ENCODE results near the gene PRDX3.

DNA sequence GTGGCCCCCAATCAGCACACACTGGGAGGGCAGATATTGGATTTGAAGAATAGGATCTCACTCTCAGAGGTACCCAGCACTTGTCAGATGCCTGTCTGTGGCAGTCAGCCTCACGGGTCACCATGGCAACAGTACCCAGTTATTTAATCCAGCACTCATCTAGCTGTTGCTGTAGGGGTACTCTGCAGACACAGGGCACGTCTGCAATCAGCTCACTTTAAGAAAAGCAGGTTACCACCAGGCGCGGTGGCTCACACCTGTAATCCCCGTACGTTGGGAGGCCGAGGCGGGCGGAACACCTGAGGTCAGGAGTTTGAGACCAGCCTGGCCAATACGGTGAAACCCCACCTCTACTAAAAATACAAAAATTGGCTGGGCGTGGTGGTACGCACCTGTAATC, 25.0 kb downstream of the PRDX3 start:
- TF ChIP-seq, protein P1, sequence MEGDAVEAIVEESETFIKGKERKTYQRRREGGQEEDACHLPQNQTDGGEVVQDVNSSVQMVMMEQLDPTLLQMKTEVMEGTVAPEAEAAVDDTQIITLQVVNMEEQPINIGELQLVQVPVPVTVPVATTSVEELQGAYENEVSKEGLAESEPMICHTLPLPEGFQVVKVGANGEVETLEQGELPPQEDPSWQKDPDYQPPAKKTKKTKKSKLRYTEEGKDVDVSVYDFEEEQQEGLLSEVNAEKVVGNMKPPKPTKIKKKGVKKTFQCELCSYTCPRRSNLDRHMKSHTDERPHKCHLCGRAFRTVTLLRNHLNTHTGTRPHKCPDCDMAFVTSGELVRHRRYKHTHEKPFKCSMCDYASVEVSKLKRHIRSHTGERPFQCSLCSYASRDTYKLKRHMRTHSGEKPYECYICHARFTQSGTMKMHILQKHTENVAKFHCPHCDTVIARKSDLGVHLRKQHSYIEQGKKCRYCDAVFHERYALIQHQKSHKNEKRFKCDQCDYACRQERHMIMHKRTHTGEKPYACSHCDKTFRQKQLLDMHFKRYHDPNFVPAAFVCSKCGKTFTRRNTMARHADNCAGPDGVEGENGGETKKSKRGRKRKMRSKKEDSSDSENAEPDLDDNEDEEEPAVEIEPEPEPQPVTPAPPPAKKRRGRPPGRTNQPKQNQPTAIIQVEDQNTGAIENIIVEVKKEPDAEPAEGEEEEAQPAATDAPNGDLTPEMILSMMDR (IDR thresholded peaks at IDR 0.05) = no peak
- TF ChIP-seq, protein P2, sequence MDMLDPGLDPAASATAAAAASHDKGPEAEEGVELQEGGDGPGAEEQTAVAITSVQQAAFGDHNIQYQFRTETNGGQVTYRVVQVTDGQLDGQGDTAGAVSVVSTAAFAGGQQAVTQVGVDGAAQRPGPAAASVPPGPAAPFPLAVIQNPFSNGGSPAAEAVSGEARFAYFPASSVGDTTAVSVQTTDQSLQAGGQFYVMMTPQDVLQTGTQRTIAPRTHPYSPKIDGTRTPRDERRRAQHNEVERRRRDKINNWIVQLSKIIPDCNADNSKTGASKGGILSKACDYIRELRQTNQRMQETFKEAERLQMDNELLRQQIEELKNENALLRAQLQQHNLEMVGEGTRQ (IDR thresholded peaks at IDR 0.05; ENCODE audit: borderline replicate concordance, low read depth, low read length) = no peak
- TF ChIP-seq, protein P3, sequence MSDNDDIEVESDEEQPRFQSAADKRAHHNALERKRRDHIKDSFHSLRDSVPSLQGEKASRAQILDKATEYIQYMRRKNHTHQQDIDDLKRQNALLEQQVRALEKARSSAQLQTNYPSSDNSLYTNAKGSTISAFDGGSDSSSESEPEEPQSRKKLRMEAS (IDR thresholded peaks at IDR 0.05; ENCODE audit: low read depth) = no peak
- TF ChIP-seq ELF1 (IDR thresholded peaks at IDR 0.05) = no peak
- TF ChIP-seq TEAD4 (IDR thresholded peaks at IDR 0.05; ENCODE audit: borderline replicate concordance, insufficient read depth) = no peak
- TF ChIP-seq, protein P4, sequence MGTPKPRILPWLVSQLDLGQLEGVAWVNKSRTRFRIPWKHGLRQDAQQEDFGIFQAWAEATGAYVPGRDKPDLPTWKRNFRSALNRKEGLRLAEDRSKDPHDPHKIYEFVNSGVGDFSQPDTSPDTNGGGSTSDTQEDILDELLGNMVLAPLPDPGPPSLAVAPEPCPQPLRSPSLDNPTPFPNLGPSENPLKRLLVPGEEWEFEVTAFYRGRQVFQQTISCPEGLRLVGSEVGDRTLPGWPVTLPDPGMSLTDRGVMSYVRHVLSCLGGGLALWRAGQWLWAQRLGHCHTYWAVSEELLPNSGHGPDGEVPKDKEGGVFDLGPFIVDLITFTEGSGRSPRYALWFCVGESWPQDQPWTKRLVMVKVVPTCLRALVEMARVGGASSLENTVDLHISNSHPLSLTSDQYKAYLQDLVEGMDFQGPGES (IDR thresholded peaks at IDR 0.05; ENCODE audit: low read depth, low read length) = no peak
- no peak for TF ChIP-seq NFIC (IDR thresholded peaks at IDR 0.05; ENCODE audit: borderline replicate concordance)
- no peak for TF ChIP-seq CHD2 (IDR thresholded peaks at IDR 0.05; ENCODE audit: low read length, partially characterized antibody)
- no peak for TF ChIP-seq FOXM1 (IDR thresholded peaks at IDR 0.05; ENCODE audit: low read depth)
- TF ChIP-seq POLR2AphosphoS5 (IDR thresholded peaks at IDR 0.05; ENCODE audit: low read depth, low read length) = no peak
- TF ChIP-seq NRF1 (IDR thresholded peaks at IDR 0.05; ENCODE audit: low read depth, low read length) = no peak

Measured in SK-N-SH (cell line).